Breast epithelium (tissue), 3 donors: ENCODE measurements around the gene PKD1.

Source experiments
- CTCF ChIP-seq, 3 donors: fragments of 450-650 bp; IDR thresholded peaks; one replicate each; pipeline ENCODE4 v1.5.1; 2016 to 2017; ENCODE audit warnings: antibody characterized with exemption in 3 of 3, mild to moderate bottlenecking in 3 of 3, moderate library complexity in 3 of 3
- POLR2A ChIP-seq: fragments of 450-650 bp; IDR thresholded peaks from one replicate; pipeline ENCODE4 v1.6.1; 2016; ENCODE audit warnings: antibody characterized with exemption, mild to moderate bottlenecking, moderate library complexity
- POLR2AphosphoS5 ChIP-seq, 3 donors: sonication (generic); formaldehyde crosslinking; IDR thresholded peaks; one replicate each; pipeline ENCODE4 v1.6.1; 2017; ENCODE audit warnings: antibody characterized with exemption in 3 of 3

- TF ChIP-seq POLR2A = no peak
- TF ChIP-seq CTCF (IDR thresholded peaks at IDR 0.05) = no peak
- TF ChIP-seq POLR2AphosphoS5 (IDR thresholded peaks at IDR 0.05) = no peak
Observed at GRCh38 chr16:2058420-2058819, 77.3 kb downstream of the PKD1 start.
